AG10803 (cell line): ENCODE measurements around the gene SAC3D1.
A peak's percentile ranks its signal among the peaks of the same experiment; 100 is the strongest.

Experiments used
- DNase-seq: peaks from one replicate; pipeline ENCODE4 v3.0.0; 2010; ENCODE audit warnings: low read depth
- H3K4me3 ChIP-seq: 2 replicates; pipeline ENCODE4 v1.5.1; 2011; ENCODE audit warnings: mild to moderate bottlenecking, low read length, control low read depth
- TF ChIP-seq, protein P1 (sequence below): conservative IDR thresholded peaks from 2 replicates; pipeline ENCODE4 v1.5.1; 2011; ENCODE audit warnings: mild to moderate bottlenecking, low read length, control low read depth, inconsistent platforms

SAC3D1 gene

DNA sequence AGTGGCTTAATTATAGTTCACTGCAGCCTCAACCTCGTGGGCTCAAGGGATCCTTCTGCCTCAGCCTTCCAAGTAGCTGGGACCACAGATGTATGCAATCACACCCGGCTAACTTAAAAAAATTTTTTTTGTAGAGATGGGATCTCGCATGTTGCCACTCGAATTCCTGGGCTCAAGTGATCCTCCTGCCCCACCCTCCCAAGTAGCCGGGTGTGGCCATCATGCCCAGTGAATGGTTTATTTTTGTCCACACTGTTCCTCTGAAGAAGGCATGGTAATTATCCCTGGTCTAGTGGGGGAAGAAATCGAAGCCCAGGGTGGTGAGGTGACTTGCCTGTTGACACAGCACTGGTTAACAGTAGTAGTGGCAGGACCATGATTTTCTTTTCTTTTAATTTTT, 1.9 kb downstream of the SAC3D1 start:
- TF ChIP-seq, protein P1, sequence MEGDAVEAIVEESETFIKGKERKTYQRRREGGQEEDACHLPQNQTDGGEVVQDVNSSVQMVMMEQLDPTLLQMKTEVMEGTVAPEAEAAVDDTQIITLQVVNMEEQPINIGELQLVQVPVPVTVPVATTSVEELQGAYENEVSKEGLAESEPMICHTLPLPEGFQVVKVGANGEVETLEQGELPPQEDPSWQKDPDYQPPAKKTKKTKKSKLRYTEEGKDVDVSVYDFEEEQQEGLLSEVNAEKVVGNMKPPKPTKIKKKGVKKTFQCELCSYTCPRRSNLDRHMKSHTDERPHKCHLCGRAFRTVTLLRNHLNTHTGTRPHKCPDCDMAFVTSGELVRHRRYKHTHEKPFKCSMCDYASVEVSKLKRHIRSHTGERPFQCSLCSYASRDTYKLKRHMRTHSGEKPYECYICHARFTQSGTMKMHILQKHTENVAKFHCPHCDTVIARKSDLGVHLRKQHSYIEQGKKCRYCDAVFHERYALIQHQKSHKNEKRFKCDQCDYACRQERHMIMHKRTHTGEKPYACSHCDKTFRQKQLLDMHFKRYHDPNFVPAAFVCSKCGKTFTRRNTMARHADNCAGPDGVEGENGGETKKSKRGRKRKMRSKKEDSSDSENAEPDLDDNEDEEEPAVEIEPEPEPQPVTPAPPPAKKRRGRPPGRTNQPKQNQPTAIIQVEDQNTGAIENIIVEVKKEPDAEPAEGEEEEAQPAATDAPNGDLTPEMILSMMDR: no peak
- no peak for DNase-seq
- no peak overlapping the region for H3K4me3 ChIP-seq

DNA sequence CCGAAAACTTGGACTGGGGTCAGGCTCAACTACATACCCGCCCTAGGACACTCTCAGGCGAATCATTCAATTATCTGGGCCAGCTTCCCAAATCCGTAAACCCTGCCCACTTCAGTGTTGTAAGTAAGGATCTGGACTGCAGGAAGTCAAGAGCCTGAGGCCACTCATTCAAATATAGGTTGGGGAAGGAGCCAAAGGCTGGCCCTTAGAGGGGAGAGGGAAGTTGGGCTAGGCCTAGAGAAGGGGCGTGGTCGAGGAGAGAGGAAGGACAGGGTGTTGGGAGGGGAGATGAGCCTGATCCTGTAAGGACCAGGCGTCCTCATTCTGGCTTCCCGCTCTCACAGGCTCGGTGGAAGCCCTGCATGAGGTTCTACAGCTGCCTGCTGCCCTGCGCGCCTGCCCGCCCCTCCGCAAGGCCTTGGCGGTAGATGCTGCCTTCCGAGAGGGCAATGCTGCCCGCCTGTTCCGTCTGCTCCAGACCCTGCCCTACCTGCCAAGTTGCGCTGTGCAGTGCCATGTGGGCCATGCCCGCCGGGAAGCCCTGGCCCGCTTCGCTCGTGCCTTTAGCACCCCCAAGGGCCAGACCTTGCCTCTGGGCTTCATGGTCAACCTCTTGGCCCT, 3.0 kb downstream of the SAC3D1 start:
- DNase-seq: peak; percentile 58
- TF ChIP-seq, protein P1: no peak
- no peak overlapping the region for H3K4me3 ChIP-seq

DNA sequence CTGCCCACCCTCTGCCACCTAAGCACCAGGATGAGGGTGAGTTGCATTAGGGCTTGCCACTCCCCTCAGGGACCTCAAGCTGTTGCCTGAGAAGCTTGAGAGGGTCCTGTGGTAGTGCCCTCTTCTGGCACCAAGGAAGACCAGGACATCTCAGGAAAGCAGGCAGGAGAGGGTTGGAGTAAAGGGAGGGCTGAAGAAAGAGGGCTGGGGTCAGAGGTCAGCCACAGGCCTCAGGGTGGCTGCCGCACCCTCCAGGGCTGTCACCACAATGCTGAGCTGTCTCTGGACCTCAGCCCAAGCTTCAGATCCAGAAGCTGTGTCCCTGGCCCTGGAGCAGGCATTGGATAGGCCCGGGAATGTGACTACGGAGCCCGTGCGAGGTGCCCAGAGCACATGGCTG, 4.1 kb downstream of the SAC3D1 start:
- no peak overlapping the region for H3K4me3 ChIP-seq
- DNase-seq: no peak
- TF ChIP-seq, protein P1: no peak

DNA sequence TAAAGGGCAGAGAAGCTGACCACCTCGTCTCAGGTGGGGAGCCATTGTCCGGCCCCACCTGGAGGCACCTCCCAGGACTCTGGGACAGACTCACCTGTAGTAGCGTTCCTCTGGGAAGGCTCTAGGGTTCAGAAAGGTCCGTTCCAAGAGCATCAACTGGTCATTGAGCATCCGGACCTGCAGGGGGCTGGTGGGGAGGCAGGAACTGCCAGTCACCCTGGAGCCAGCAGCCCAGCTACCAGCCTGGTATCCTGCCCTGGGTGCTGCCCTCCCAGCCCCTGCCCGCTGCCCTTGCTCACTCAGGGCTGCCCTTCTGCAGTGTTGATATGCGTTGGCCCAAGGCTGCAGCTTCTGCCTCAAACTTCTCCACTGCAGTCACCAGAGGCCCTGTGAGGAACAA, 4.7 kb downstream of the SAC3D1 start:
- H3K4me3 ChIP-seq: no peak overlapping the region
- DNase-seq: no peak
- TF ChIP-seq, protein P1: no peak

GRCh38 chr11:65047581-65048422, 6.8 kb downstream of the SAC3D1 start:
- H3K4me3 ChIP-seq: peak overlapping the region; percentile 63
- peak; percentile 22 for DNase-seq
- TF ChIP-seq, protein P1: no peak

GRCh38 chr11:65051398-65051858, 10.4 kb downstream of the SAC3D1 start:
- TF ChIP-seq, protein P1: no peak
- H3K4me3 ChIP-seq: no peak overlapping the region

More at GRCh38 chr11:65051398-65051858, 10.4 kb downstream of the SAC3D1 start:
- DNase-seq: no peak
